GM18868 (cell line): ENCODE measurements around the gene SPTBN1.
A peak's percentile ranks its signal among the peaks of the same experiment; 100 is the strongest.
"Not testable (repeated sequence)": the region's sequence is repeated elsewhere in the genome, so short reads cannot be mapped to it uniquely, and the experiment has no call there.

ENCODE experiments used
- ATAC-seq: cut with Tn5 transposase; IDR thresholded peaks from one replicate; pipeline ENCODE4 v1.9.1; 2021; ENCODE audit warnings: mild to moderate bottlenecking, moderate library complexity; ENCODE audit not compliant: unreplicated experiment

SPTBN1 gene

DNA sequence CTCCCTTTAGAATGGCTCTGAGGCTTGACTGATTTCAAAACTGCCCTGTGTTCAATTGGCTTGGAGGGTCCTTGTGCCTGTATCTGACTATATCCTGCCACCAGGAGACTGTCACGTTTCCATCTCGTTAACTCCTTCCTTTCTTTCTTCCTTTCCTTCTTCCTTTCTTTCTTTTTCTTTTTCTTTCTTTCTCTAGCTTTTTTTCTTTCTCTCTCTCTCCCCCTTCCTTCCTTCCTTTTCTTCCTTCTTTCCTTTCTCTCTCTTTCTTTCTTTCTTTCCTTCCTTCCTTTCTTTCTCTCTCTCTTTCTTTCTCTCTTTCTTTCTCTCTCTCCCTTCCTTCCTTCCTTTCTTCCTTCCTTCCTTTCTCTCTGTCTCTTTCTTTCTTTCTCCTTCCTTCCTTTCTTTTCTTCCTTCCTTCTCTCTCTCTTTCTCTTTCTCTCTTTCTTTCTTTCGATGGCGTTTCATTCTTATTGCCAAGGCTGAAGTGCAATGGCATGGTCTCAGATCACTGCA, 229.2 kb downstream of the SPTBN1 start:
- no peak for ATAC-seq

GRCh38 chr2:54687595-54688152, 231.5 kb downstream of the SPTBN1 start:
- no peak for ATAC-seq

- ATAC-seq = no peak
Observed at GRCh38 chr2:54691445-54692135, 235.5 kb downstream of the SPTBN1 start.

GRCh38 chr2:54692556-54692955, 236.4 kb downstream of the SPTBN1 start:
- ATAC-seq = no peak

- ATAC-seq = no peak
Observed at GRCh38 chr2:54695378-54695777, 239.3 kb downstream of the SPTBN1 start.

GRCh38 chr2:54697934-54698333, 241.8 kb downstream of the SPTBN1 start:
- no peak for ATAC-seq

DNA sequence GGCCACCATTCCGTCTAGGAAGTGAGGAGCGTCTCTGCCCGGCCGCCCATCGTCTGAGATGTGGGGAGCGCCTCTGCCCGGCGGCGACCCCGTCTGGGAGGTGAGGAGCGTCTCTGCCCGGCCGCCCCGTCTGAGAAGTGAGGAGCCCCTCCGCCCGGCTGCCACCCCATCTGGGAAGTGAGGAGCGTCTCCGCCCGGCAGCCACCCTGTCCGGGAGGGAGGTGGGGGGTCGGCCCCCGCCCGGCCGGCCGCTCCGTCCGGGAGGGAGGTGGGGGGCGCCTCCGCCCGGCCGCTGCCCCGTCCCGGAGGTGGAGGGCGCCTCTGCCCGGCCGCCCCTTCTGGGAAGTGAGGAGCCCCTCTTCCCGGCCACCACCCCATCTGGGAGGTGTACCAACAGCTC, 242.8 kb downstream of the SPTBN1 start:
- not testable (repeated sequence) for ATAC-seq

DNA sequence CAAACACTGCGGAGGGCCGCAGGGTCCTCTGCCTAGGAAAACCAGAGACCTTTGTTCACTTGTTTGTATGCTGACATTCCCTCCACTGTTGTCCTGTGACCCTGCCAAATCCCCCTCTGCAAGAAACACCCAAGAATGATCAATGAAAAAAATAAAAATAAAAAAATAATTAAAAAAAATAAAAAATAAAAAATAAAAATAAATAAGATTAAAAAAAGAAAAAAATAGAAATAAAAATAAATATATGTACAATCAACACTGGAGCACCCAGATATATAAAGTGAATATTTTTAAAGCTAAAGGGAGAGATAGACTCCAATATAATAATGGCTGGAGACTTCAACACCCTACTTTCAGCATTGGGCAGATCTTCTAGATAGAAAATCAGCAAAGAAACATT, 243.5 kb downstream of the SPTBN1 start:
- no peak for ATAC-seq

DNA sequence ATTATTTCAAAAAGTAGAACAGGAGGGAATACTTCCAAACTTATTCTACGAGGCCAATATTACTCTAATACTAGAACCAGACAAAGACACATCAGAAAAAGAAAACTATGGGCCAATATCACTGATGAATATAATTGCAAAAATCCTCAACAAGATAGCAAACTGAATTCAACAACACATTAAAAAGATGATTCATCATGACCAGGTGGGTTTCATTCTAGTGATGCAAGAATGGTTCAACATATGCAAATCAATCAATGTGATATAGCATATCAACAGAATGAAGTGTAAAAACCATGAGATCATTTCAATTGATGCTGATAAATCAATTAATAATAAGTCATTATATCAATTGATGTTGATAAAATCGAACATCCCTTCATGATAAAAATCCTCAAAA, 244.9 kb downstream of the SPTBN1 start:
- ATAC-seq = no peak

DNA sequence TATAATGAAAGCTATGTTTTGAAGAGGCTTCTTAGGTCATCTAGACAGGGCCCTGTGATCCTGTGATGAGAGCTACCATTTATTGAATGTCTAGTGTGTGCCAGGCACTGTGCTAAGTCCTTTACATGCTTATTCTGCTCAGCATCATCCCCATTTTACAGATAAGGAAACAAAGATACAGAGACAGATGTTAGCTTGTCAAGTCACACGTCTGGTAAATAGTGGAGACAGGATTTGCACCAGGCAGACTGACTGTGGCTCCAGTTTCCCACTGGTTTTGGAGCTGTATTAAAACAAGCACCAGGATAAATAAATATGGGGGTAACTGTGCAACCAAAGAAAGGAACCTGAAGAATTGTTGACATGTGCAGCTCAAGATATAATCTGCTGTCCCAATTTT, 248.1 kb downstream of the SPTBN1 start:
- no peak for ATAC-seq

GRCh38 chr2:54704688-54705605, 248.8 kb downstream of the SPTBN1 start:
- no peak for ATAC-seq

DNA sequence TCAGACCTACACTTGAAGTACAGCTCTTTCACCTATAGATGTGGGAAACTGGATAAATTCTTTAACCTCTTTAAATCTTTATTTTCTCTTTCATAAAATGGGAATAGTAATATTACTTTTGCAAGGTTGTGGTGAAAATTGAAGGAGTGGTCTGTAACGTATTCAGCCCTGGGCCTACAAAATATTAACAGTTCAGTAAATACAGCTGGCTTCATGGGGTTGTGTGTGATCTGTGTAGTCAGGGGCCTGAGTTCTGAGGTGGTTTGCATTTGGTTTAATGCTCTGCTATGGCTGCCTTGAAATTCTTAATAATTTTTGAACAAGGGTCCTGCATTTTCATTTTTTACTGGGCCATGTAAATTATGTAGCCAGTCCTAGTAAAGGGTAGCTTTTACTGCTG, 250.5 kb downstream of the SPTBN1 start:
- ATAC-seq = no peak

GRCh38 chr2:54708584-54709335, 252.6 kb downstream of the SPTBN1 start:
- ATAC-seq = peak; percentile 40

GRCh38 chr2:54709336-54709809, 253.2 kb downstream of the SPTBN1 start:
- peak; percentile 47 for ATAC-seq

GRCh38 chr2:54710216-54710615, 254.1 kb downstream of the SPTBN1 start:
- ATAC-seq = no peak

DNA sequence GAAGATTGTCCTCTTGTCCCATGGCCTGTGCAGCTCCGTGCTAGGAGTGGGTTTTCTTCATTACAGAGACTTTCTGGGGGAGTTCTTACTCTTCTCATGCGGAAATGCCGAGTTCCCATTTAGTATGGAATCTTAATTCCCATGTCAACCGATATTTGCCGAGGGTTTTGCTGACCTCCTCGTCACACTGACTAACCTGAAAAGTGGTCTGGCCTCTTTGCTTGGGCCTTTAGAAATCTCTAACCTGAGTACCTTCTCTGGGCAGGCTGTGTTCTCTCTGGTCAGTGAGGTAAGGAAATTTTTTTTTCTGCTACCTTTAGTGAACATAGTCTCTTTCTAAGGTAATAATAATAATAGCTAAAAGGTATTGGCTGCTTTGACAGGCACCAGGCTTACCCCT, 256.4 kb downstream of the SPTBN1 start:
- ATAC-seq = no peak

GRCh38 chr2:54714996-54715395, 258.9 kb downstream of the SPTBN1 start:
- no peak for ATAC-seq

- ATAC-seq = no peak
Observed at GRCh38 chr2:54716375-54716774, 260.2 kb downstream of the SPTBN1 start.

- ATAC-seq = no peak
Observed at GRCh38 chr2:54720563-54720962, 264.4 kb downstream of the SPTBN1 start.
